Astrocyte (in vitro differentiated cells and primary cell): ENCODE data around the gene NXN. TPM values are rescaled to one million over a fixed set of nuclear protein-coding genes. Genes with fewer than 3 reads are reported as not detected.
"Not testable (repeated sequence)": the region's sequence is repeated elsewhere in the genome, so short reads cannot be mapped to it uniquely, and the experiment has no call there.

Source experiments
- DNase-seq: peaks from one replicate; pipeline ENCODE4 v3.0.0-alpha.2; 2010; ENCODE audit warnings: low read depth
- FAIRE-seq: peaks from 2 replicates; lab custom pipeline; 2011; peaks lifted over from hg19 to GRCh38; lab: Jason Lieb, UNC
- H2AFZ ChIP-seq: 2 replicates; pipeline ENCODE4 v1.6.0; 2012; ENCODE audit warnings: low read depth, low read length, inconsistent platforms
- H3K27ac ChIP-seq: 2 replicates; pipeline ENCODE4 v1.5.1; 2011; ENCODE audit warnings: low read depth, low read length, inconsistent platforms
- H3K27me3 ChIP-seq: 2 replicates; pipeline ENCODE4 v1.6.0; 2011; ENCODE audit warnings: low read length, inconsistent platforms; ENCODE audit not compliant: insufficient read depth
- H3K36me3 ChIP-seq: 2 replicates; pipeline ENCODE4 v1.5.1; 2011; ENCODE audit warnings: low read length, inconsistent platforms; ENCODE audit not compliant: insufficient read depth
- H3K4me1 ChIP-seq: 2 replicates; pipeline ENCODE4 v1.5.1; 2011; ENCODE audit warnings: low read length, inconsistent platforms; ENCODE audit not compliant: insufficient read depth
- H3K4me2 ChIP-seq: 2 replicates; pipeline ENCODE4 v1.6.0; 2012; ENCODE audit warnings: low read length, inconsistent platforms
- H3K4me3 ChIP-seq: 2 replicates; pipeline ENCODE4 v1.5.1; 2011; ENCODE audit warnings: low read depth, mild to moderate bottlenecking, low read length, inconsistent platforms; ENCODE audit not compliant: insufficient read depth
- H3K79me2 ChIP-seq: 2 replicates; pipeline ENCODE4 v1.6.0; 2012; ENCODE audit warnings: mild to moderate bottlenecking, low read length, inconsistent platforms; ENCODE audit not compliant: insufficient read depth
- H3K9ac ChIP-seq: 2 replicates; pipeline ENCODE4 v1.6.0; 2012; ENCODE audit warnings: mild to moderate bottlenecking, low read length, inconsistent platforms
- H3K9me3 ChIP-seq: 2 replicates; pipeline ENCODE4 v1.5.1; 2012; ENCODE audit warnings: low read depth, mild to moderate bottlenecking, low read length, inconsistent platforms; ENCODE audit not compliant: insufficient read depth
- H4K20me1 ChIP-seq: 2 replicates; pipeline ENCODE4 v1.6.0; 2012; ENCODE audit warnings: low read length, inconsistent platforms; ENCODE audit not compliant: insufficient read depth
- H3K27ac Mint-ChIP-seq: one replicate; pipeline ENCODE4 v1.8.0; 2021; ENCODE audit warnings: mild to moderate bottlenecking, mixed read lengths; ENCODE audit not compliant: unreplicated experiment
- H3K27me3 Mint-ChIP-seq: one replicate; pipeline ENCODE4 v1.8.0; 2021; ENCODE audit warnings: low read depth, mixed read lengths; ENCODE audit not compliant: unreplicated experiment
- H3K36me3 Mint-ChIP-seq: one replicate; pipeline ENCODE4 v1.8.0; 2021; ENCODE audit warnings: low read depth, mixed read lengths; ENCODE audit not compliant: unreplicated experiment
- H3K4me1 Mint-ChIP-seq: one replicate; pipeline ENCODE4 v1.8.0; 2021; ENCODE audit warnings: low read depth, mixed read lengths; ENCODE audit not compliant: unreplicated experiment
- H3K4me3 Mint-ChIP-seq: one replicate; pipeline ENCODE4 v1.8.0; 2021; ENCODE audit warnings: mild to moderate bottlenecking, moderate library complexity, mixed read lengths; ENCODE audit not compliant: unreplicated experiment
- H3K9me3 Mint-ChIP-seq: one replicate; pipeline ENCODE4 v1.8.0; 2021; ENCODE audit warnings: mild to moderate bottlenecking, mixed read lengths; ENCODE audit not compliant: unreplicated experiment
- CTCF ChIP-seq: IDR thresholded peaks from 2 replicates; pipeline ENCODE4 v1.5.1; 2011; ENCODE audit warnings: low read depth, mild to moderate bottlenecking, inconsistent platforms, low read length, moderate library complexity; ENCODE audit not compliant: insufficient read depth
- EZH2 ChIP-seq: IDR thresholded peaks from 2 replicates; pipeline ENCODE4 v1.6.1; 2012; ENCODE audit warnings: mild to moderate bottlenecking, low read length, inconsistent platforms; ENCODE audit not compliant: insufficient read depth
- total RNA-seq: library from RNA; stranded (reverse); gene quantifications from 2 replicates; pipeline ENCODE4 v1.2.1, GENCODE V29; 2021

The NXN gene
- total RNA-seq, 1 donor from 2014 or later, result 104 TPM

- no peaks in the 10 kb centered on the region for H3K36me3 ChIP-seq
- Mint-ChIP-seq H3K36me3 (peaks cover 18% of the 10 kb centered on the region), H3K4me3 (no peak overlapping the region), H3K27me3 (no peaks in the 10 kb centered on the region), H3K9me3 (peaks cover 1% of the 10 kb centered on the region), H3K27ac (peak overlapping the region; percentile 37), H3K4me1 (peaks cover 44% of the 10 kb centered on the region)
- peaks cover 70% of the 10 kb centered on the region for H4K20me1 ChIP-seq
- H3K79me2 ChIP-seq, result peaks cover 58% of the 10 kb centered on the region
- no peak overlapping the region for H2AFZ ChIP-seq
- H3K4me1 ChIP-seq, result peaks cover 32% of the 10 kb centered on the region
- TF ChIP-seq CTCF, result no peak
- TF ChIP-seq EZH2, result no peak
- H3K27me3 ChIP-seq, result no peaks in the 10 kb centered on the region
- H3K9ac ChIP-seq, result no peak overlapping the region
- DNase-seq (no peak), FAIRE-seq (no peak)
- H3K27ac ChIP-seq, result no peak overlapping the region
- H3K4me3 ChIP-seq, result no peak overlapping the region
- no peaks in the 10 kb centered on the region for H3K9me3 ChIP-seq
- no peak overlapping the region for H3K4me2 ChIP-seq
These were observed 54.7 kb downstream of the NXN start for GRCh38 chr17:924711-925475.

GRCh38 chr17:924306-924705 lies 55.3 kb downstream of the NXN start:
- H3K79me2 ChIP-seq, result peaks cover 59% of the 10 kb centered on the region
- not testable (repeated sequence) for H3K27ac Mint-ChIP-seq, H3K27me3 Mint-ChIP-seq, FAIRE-seq, DNase-seq, H3K9ac ChIP-seq, H3K4me3 Mint-ChIP-seq, H3K36me3 ChIP-seq, H3K4me2 ChIP-seq, H3K27ac ChIP-seq, H3K4me3 ChIP-seq, H2AFZ ChIP-seq, H3K27me3 ChIP-seq, H3K9me3 ChIP-seq, H3K9me3 Mint-ChIP-seq
- H4K20me1 ChIP-seq, result peaks cover 76% of the 10 kb centered on the region
- peaks cover 24% of the 10 kb centered on the region for H3K36me3 Mint-ChIP-seq
- H3K4me1 Mint-ChIP-seq, result peaks cover 41% of the 10 kb centered on the region
- H3K4me1 ChIP-seq, result peaks cover 30% of the 10 kb centered on the region

- H4K20me1 ChIP-seq, result peaks cover 79% of the 10 kb centered on the region
- TF ChIP-seq CTCF, result no peak
- no peaks in the 10 kb centered on the region for H3K36me3 ChIP-seq
- Mint-ChIP-seq H3K4me1 (peaks cover 41% of the 10 kb centered on the region), H3K27ac (peak overlapping the region; percentile 75), H3K9me3 (peaks cover 4% of the 10 kb centered on the region), H3K27me3 (no peaks in the 10 kb centered on the region), H3K4me3 (no peak overlapping the region), H3K36me3 (peaks cover 25% of the 10 kb centered on the region)
- H3K9me3 ChIP-seq, result no peaks in the 10 kb centered on the region
- no peak overlapping the region for H3K4me3 ChIP-seq
- H3K9ac ChIP-seq, result no peak overlapping the region
- H3K4me1 ChIP-seq, result peaks cover 24% of the 10 kb centered on the region
- no peak for FAIRE-seq
- H3K79me2 ChIP-seq, result peaks cover 55% of the 10 kb centered on the region
- H2AFZ ChIP-seq, result no peak overlapping the region
- H3K4me2 ChIP-seq, result no peak overlapping the region
- no peaks in the 10 kb centered on the region for H3K27me3 ChIP-seq
- DNase-seq, result no peak
- no peak overlapping the region for H3K27ac ChIP-seq
These were observed 55.9 kb downstream of the NXN start for GRCh38 chr17:923633-924032.
